Transverse colon (tissue), 4 donors: Measurements from ENCODE around the gene TMED8.

Source experiments
- CTCF ChIP-seq, 5 experiments: fragments of 200-600 bp in 3 of 5; fragments of 450-650 bp in 2 of 5; sonication (generic) in 3 of 5; IDR thresholded peaks; 1 replicate in 2 of 5; 2 replicates in 3 of 5; pipeline ENCODE4 v1.5.1; 2016 to 2017; ENCODE audit warnings: antibody characterized with exemption in 5 of 5, inconsistent platforms in 3 of 5, mild to moderate bottlenecking in 2 of 5, moderate library complexity in 1 of 5
- EP300 ChIP-seq: sonication (generic); formaldehyde crosslinking; IDR thresholded peaks from one replicate; pipeline ENCODE4 v1.6.1; 2017; ENCODE audit warnings: antibody characterized with exemption, low read depth
- POLR2A ChIP-seq: fragments of 450-650 bp; IDR thresholded peaks from one replicate; pipeline ENCODE4 v1.6.1; 2016; ENCODE audit warnings: antibody characterized with exemption, mild to moderate bottlenecking, moderate library complexity
- POLR2AphosphoS5 ChIP-seq, 3 donors: sonication (generic); formaldehyde crosslinking; IDR thresholded peaks; one replicate each; pipeline ENCODE4 v1.6.1; 2016; ENCODE audit warnings: antibody characterized with exemption in 3 of 3

GRCh38 chr14:77296906-77297305, 80.0 kb downstream of the TMED8 start:
- TF ChIP-seq CTCF (IDR thresholded peaks at IDR 0.05), result no peak
- no peak for TF ChIP-seq POLR2AphosphoS5 (IDR thresholded peaks at IDR 0.05)
- no peak for TF ChIP-seq EP300
- no peak for TF ChIP-seq POLR2A
